Nephron progenitor cell (in vitro differentiated cells): ENCODE measurements around the gene LRG1.

Experiments used
- DNase-seq: peaks from one replicate; pipeline ENCODE4 v3.0.0; 2021
- H3K27ac Mint-ChIP-seq: 2 replicates; pipeline ENCODE4 v1.8.0; 2021; ENCODE audit warnings: mild to moderate bottlenecking, moderate library complexity, mixed read lengths
- H3K27me3 Mint-ChIP-seq: 2 replicates; pipeline ENCODE4 v1.8.0; 2021; ENCODE audit warnings: mild to moderate bottlenecking, low read depth, mixed read lengths; ENCODE audit not compliant: poor library complexity
- H3K36me3 Mint-ChIP-seq: 2 replicates; pipeline ENCODE4 v1.8.0; 2021; ENCODE audit warnings: low read depth, mixed read lengths
- H3K4me1 Mint-ChIP-seq: 2 replicates; pipeline ENCODE4 v1.8.0; 2021; ENCODE audit warnings: mixed read lengths
- H3K4me3 Mint-ChIP-seq: 2 replicates; pipeline ENCODE4 v1.8.0; 2021; ENCODE audit warnings: mild to moderate bottlenecking, moderate library complexity, mixed read lengths
- H3K9me3 Mint-ChIP-seq: 2 replicates; pipeline ENCODE4 v1.8.0; 2021; ENCODE audit warnings: mild to moderate bottlenecking, moderate library complexity, mixed read lengths
- TF ChIP-seq, protein P1 (sequence below): fragments of 200-600 bp; sonication (generic); IDR thresholded peaks from 2 replicates; pipeline ENCODE4 v1.5.0; 2021; ENCODE audit warnings: antibody characterized with exemption

The LRG1 gene

DNA sequence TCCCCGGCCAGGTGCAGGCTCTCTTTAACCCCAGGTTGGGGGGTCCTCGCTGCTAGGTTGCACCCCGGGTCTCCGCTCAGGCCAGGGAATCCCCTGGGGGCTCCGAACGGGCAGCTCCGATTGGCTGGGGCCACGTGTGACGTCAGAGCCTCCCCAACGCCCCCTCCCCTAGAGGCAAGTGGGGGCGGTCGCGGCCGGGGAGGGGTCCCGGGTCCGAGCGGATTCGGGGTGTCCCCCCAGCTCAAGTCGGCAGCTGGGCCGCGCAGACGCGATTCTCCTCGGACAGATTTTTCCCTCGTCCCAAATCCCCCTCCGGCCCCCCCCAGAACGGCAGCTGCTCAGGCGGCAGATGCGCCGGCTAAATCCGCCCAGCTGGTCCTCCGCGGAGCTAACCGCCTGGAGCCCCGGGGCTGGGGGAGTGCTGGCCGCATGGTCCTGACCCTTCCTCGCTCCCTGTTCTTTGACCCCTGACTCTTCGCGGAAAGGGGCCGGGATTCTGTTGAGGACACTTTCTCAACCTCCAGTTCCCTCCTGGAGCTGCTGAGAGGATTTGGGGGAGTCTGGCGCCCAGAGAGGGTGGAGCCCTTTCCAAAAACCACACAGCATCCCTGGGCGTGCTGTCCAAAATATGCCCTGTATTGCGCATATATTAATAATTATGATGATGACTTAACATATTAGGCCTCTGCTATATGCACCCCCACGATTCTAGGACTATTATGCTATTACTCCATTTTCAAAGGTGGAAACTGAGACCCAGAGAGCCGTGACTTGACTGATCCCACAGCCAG, 45.0 kb upstream of the LRG1 start:
- Mint-ChIP-seq H3K4me1 (peaks cover 35% of the 10 kb centered on the region), H3K27me3 (peaks cover 52% of the 10 kb centered on the region), H3K36me3 (no peaks in the 10 kb centered on the region), H3K27ac (no peak overlapping the region), H3K9me3 (no peaks in the 10 kb centered on the region), H3K4me3 (peak overlapping the region; percentile 73)
- TF ChIP-seq, protein P1, sequence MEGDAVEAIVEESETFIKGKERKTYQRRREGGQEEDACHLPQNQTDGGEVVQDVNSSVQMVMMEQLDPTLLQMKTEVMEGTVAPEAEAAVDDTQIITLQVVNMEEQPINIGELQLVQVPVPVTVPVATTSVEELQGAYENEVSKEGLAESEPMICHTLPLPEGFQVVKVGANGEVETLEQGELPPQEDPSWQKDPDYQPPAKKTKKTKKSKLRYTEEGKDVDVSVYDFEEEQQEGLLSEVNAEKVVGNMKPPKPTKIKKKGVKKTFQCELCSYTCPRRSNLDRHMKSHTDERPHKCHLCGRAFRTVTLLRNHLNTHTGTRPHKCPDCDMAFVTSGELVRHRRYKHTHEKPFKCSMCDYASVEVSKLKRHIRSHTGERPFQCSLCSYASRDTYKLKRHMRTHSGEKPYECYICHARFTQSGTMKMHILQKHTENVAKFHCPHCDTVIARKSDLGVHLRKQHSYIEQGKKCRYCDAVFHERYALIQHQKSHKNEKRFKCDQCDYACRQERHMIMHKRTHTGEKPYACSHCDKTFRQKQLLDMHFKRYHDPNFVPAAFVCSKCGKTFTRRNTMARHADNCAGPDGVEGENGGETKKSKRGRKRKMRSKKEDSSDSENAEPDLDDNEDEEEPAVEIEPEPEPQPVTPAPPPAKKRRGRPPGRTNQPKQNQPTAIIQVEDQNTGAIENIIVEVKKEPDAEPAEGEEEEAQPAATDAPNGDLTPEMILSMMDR, result no peak
- peak; percentile 54 for DNase-seq

DNA sequence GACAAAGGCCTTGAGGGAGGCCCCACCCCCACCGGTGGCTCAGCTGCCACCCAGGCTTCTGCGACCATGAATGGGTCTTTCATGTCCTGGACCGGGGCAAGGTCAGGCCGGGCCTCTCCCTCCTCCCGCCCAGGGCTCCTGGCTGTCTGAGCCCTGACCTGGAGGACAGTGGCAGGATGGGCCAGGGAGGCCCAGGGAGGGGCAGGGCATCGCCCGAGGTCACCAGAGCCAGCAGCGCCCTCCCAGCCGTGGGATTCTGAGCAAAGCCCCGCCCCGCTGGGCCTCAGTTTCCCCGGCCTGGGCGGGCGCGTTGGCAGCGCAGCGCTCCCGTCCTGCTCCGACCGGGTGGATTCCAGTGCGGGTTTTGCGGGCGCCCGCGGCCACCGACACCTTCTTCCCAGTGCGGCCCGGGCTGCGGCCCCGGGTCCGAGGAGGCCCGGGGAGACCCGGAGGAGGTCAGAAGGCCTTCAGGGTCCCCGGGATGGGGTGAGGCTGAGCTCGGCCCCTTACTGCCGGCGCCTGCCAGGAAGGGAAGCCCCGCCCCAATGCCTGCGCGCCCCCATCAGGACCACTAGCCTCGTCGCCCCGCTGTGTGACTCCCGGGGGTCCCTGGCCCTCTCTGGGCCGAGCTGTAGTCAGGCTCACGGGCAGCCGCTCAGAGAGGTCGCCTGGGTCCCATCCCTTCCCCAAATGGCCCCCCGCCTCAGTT, 44.3 kb upstream of the LRG1 start:
- DNase-seq, result peak; percentile 82
- peak overlapping the region; percentile 58 for H3K4me3 Mint-ChIP-seq
- H3K9me3 Mint-ChIP-seq, result no peaks in the 10 kb centered on the region

DNA sequence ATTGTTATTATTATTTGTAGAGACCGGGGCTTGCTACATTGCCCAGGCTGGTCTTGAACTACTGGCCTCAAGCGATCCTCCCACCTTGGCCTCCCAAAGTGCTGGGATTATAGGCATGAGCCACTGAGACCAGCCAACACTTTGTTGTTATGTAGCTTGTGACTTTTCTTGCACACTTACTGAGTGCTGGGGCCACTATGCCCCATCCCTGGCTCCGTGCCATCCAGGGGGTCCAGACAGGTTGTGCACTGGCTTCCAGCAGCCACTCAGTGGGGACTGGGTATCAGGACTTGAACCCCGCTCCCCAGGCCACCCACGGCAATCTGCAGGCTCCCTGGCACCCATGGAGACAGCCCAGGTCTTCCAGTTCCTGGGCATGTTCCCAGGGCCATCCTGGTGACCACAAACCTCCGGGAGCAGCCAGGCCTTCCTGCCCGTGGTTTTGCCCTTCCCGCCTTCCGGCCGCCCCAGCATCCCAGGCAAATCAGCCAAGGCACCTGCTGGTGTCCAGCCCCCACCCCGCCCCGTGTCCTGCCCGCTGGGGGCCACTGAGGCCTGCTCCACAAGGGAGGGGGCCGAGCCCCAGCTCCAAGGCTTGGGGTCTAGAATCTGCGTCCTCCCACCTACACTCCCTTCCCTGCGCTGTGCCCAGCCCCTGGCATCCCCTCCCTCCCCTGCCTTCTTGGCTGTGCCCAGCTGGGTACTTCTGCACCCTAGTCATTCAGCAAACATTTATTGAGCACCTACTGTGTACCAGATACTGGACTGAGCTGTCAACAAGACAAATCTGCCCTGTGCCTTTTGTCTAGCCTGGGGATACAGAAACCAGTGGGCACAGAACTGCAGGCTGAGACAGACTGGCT, 43.4 kb upstream of the LRG1 start:
- H3K4me1 Mint-ChIP-seq, result peaks cover 32% of the 10 kb centered on the region
- DNase-seq, result no peak
- H3K9me3 Mint-ChIP-seq, result no peaks in the 10 kb centered on the region
- H3K27me3 Mint-ChIP-seq, result peaks cover 66% of the 10 kb centered on the region
- TF ChIP-seq, protein P1, result no peak
- no peak overlapping the region for H3K27ac Mint-ChIP-seq
- no peaks in the 10 kb centered on the region for H3K36me3 Mint-ChIP-seq
- peak overlapping the region; percentile 66 for H3K4me3 Mint-ChIP-seq

More for the DNA sequence above, 44.3 kb upstream of the LRG1 start:
- Mint-ChIP-seq H3K36me3 (no peaks in the 10 kb centered on the region), H3K4me1 (peaks cover 31% of the 10 kb centered on the region), H3K27me3 (peaks cover 58% of the 10 kb centered on the region), H3K27ac (no peak overlapping the region)
- TF ChIP-seq, protein P1, result no peak

DNA sequence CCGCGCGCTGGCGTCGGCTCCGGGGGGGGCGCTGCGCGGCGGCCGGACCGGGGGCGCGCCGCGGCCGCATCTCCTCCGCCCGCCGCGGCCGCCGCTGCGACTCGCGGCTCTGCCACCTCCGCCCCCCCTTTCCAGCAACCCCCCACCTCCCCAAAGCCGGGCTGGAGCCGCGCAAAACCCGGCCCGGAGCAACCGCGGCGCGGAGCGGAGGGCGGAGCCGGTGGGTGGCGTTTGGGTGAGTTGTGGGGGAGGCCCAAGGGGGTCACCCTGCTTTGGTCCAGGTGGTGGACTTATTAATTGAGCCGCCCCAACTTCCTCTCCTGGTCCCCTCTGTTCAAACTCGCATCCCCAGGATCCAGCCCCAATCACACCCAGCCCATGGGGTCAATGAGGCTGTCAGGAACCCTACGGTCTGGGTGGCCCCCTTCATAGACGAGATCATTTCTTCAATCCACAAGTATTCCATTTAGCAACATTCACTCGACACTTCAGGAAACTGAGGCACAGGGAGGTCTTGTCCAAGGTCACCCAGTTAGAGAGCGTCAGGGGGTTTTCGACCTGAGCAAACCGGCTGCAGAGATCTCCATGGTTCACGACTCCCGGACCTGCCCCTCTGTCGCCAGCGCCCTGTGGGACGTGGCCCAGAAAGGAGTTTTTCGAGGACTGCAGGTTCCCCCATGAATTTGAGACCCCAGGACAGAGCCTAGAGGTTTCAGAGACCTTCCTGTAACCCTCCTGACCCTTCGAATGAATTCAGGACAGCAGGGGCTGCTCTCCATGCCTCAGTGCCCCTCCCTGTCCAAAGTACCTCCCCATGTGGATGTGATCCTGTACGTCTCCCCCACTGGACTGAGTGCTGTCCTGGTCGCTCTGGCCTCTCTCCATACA, 42.1 kb upstream of the LRG1 start:
- Mint-ChIP-seq H3K9me3 (no peaks in the 10 kb centered on the region), H3K36me3 (no peaks in the 10 kb centered on the region), H3K4me1 (peaks cover 31% of the 10 kb centered on the region), H3K4me3 (peak overlapping the region; percentile 81), H3K27me3 (peaks cover 55% of the 10 kb centered on the region), H3K27ac (no peak overlapping the region)
- DNase-seq, result peak; percentile 76
- TF ChIP-seq, protein P1, result no peak

DNA sequence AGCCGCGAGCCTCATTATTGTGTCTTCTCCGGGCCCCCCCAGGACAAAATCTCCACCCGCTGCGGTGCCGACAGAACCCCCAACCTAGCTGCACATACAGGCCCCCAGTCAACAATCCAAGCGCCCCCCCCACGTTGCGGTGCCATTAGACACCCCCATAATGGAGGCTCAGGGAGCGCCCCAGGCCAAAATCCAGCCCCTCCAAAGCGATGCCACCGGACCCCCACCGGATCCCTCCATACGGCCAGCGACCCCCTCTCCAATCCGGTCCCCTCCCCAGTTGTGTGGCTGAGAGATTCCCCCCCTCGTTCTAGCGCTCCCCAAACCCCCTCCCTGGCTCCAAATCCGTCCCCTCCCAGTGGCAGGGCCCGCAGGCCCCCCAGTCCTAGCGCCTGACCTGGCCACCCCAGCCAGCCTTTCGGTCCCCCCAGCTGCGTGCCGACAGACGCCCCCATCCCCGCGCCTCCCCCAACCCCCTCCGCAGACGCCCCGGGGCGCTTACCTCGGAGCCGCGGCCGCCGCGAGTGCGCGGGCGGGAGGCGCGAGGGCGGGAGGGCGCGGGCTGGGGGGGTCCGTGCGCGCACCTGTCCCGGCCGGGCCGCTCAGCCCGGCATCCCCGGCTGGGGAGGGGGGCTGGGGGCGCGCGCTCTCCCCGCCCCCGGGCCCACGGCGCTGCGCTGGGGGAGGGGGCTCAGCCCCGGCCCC, 41.3 kb upstream of the LRG1 start:
- peak overlapping the region; percentile 84 for H3K4me3 Mint-ChIP-seq
- H3K36me3 Mint-ChIP-seq, result no peaks in the 10 kb centered on the region
- H3K4me1 Mint-ChIP-seq, result peaks cover 33% of the 10 kb centered on the region
- TF ChIP-seq, protein P1, result no peak
- no peaks in the 10 kb centered on the region for H3K9me3 Mint-ChIP-seq
- no peak overlapping the region for H3K27ac Mint-ChIP-seq
- DNase-seq, result peak; percentile 48
- peaks cover 57% of the 10 kb centered on the region for H3K27me3 Mint-ChIP-seq
